AG09309 (cell line): Measurements from ENCODE around the gene OTOGL.

ENCODE experiments used
- DNase-seq: peaks from one replicate; pipeline ENCODE4 v3.0.0-alpha.2; 2010; ENCODE audit warnings: low read depth
- H3K4me3 ChIP-seq: 2 replicates; pipeline ENCODE4 v1.5.1; 2011; ENCODE audit warnings: mild to moderate bottlenecking, low read depth, low read length, moderate library complexity; ENCODE audit not compliant: control insufficient read depth
- TF ChIP-seq, protein P1 (sequence below): IDR thresholded peaks from 2 replicates; pipeline ENCODE4 v1.5.1; 2011; ENCODE audit warnings: mild to moderate bottlenecking, low read depth, low read length, inconsistent platforms; ENCODE audit not compliant: insufficient read depth, control insufficient read depth; ENCODE audit errors: missing control alignments

Gene OTOGL

DNA sequence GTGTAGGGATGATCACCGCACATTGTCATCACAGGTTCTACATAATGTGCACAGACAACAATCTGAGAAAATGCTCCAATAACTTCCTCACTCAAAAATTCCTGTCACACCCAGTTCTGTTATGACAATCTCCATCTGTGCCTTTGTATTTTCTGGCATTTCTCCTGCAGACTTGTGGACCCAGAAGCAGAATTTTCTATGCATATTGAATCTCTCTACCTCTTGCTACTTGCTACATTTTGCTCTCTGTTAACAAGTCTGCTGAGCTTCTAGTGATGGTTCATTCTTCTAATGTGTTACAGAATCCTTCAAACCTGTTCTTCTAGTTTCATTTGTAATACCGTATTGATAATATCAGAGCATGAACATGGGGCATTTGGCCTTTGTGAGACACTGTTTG, 216.9 kb downstream of the OTOGL start:
- TF ChIP-seq, protein P1, sequence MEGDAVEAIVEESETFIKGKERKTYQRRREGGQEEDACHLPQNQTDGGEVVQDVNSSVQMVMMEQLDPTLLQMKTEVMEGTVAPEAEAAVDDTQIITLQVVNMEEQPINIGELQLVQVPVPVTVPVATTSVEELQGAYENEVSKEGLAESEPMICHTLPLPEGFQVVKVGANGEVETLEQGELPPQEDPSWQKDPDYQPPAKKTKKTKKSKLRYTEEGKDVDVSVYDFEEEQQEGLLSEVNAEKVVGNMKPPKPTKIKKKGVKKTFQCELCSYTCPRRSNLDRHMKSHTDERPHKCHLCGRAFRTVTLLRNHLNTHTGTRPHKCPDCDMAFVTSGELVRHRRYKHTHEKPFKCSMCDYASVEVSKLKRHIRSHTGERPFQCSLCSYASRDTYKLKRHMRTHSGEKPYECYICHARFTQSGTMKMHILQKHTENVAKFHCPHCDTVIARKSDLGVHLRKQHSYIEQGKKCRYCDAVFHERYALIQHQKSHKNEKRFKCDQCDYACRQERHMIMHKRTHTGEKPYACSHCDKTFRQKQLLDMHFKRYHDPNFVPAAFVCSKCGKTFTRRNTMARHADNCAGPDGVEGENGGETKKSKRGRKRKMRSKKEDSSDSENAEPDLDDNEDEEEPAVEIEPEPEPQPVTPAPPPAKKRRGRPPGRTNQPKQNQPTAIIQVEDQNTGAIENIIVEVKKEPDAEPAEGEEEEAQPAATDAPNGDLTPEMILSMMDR, result no peak
- no peak for DNase-seq
- no peak overlapping the region for H3K4me3 ChIP-seq

DNA sequence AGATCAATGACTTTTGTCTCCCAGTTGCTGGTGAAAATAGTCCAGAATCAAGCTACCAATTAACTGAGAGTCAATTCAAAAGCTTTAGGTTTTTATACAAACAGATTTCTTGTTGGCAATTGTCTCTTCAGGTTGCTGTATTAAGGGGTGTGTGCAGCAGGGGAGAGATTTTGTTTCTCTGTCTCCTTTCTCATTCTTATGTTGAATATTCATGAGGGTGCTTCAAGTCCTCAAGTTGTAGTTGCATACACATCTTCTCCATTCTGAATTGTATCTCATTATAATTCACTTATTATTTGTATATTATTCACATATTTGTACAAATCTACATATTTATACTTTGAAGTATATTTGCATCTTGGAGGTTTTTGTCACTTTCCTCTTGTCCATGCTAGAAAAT, 218.0 kb downstream of the OTOGL start:
- no peak overlapping the region for H3K4me3 ChIP-seq
- TF ChIP-seq, protein P1, result no peak
- no peak for DNase-seq

- TF ChIP-seq, protein P1, result no peak
- no peak overlapping the region for H3K4me3 ChIP-seq
- DNase-seq, result no peak
Observed at GRCh38 chr12:80317899-80318298, 218.6 kb downstream of the OTOGL start.

- no peak overlapping the region for H3K4me3 ChIP-seq
- DNase-seq, result no peak
- TF ChIP-seq, protein P1, result no peak
Observed at GRCh38 chr12:80320121-80320678, 220.9 kb downstream of the OTOGL start.

- TF ChIP-seq, protein P1, result no peak
- peak; percentile 7 for DNase-seq
- H3K4me3 ChIP-seq, result no peak overlapping the region
Observed at GRCh38 chr12:80321653-80322052, 222.3 kb downstream of the OTOGL start.

DNA sequence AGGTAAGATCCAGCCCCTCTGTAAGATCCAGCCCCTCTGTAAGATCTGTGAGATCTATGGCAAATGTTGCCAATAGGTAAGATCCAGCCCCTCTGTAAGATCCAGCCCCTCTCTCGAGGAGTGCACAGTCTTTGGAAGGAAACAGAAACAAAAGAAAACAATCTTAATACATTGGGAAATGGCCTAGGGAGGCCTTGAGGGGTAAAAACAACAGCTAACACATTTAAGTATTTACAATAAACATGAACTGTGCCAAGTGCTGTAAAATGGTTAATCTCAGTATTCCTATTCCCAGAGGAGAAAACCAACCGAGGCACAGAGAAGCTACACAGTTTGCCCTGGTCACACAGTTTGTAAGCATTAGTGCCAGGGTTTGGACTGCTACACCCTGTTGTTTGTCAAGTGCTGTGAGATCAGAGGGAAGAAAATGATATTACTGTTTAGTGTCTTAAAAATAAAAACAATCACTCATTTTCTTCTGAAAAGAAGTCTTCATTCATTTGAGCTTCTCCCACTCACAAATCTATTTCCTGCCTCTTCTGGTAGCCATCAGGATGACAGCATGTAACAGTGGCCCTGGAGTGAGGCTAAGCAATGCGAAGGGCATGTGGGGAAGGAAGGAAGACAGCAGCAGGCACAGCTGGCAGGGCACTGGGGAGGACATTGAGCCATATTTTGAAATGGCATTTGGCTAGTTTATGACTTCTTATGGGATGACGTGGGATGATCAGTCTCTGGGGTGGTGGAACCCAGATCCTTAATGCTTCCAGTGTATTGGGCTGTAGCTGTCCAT, 226.0 kb downstream of the OTOGL start:
- TF ChIP-seq, protein P1, result no peak
- DNase-seq, result no peak
- H3K4me3 ChIP-seq, result no peak overlapping the region
